ENCODE results near the gene DHX30. TPM values are rescaled to one million over a fixed set of nuclear protein-coding genes. Genes with fewer than 3 reads are reported as not detected.

Gene DHX30
- total and polyA plus RNA-seq, 9 of the 15 experiments (the other 6 are each of a cell fraction or from before 2014, with no cell fraction given), result 12.3 to 158 (median 79.0) TPM

- TF ChIP-seq FOXK1 (CRISPR knock-in tag; IDR thresholded peaks at IDR 0.05; ENCODE audit: borderline replicate concordance) (no peak), TARDBP (IDR thresholded peaks at IDR 0.05) (no peak; the same call in 1 of the 2 replicates), REST (IDR thresholded peaks at IDR 0.05; ENCODE audit: borderline replicate concordance) (no peak), REST (CRISPR knock-in tag; IDR thresholded peaks at IDR 0.05; ENCODE audit: low read depth) (0 out of 2 replicates have a peak, but pooled peaks have one; percentile 37), ZNF778 (CRISPR knock-in tag; IDR thresholded peaks at IDR 0.05) (no peak), POLR2A (conservative IDR thresholded peaks at IDR 0.05) (peak; percentile 98), ZNF280B (CRISPR knock-in tag; IDR thresholded peaks at IDR 0.05) (no peak), TOE1 (IDR thresholded peaks at IDR 0.05; ENCODE audit: borderline replicate concordance) (peak; percentile 78; the same call in 1 of the 2 replicates), TOE1 (CRISPR knock-in tag; IDR thresholded peaks at IDR 0.05; ENCODE audit: borderline replicate concordance, low read depth) (0 out of 2 replicates have a peak, but pooled peaks have one; percentile 67), E2F6 (IDR thresholded peaks at IDR 0.05; ENCODE audit: borderline replicate concordance in 1 of 2, extremely low read depth in 1 of 2, insufficient read depth in 1 of 2, insufficient read length in 1 of 2, low read depth in 1 of 2, low read length in 1 of 2, poor library complexity in 1 of 2, severe bottlenecking in 1 of 2) (peak; percentile 74 to 76), ASH1L (IDR thresholded peaks at IDR 0.05; ENCODE audit: borderline replicate concordance, low read depth, partially characterized antibody) (no peak), FOXA1 (IDR thresholded peaks at IDR 0.05; ENCODE audit: borderline replicate concordance) (no peak), SMAD3 (CRISPR knock-in tag; conservative IDR thresholded peaks at IDR 0.05) (no peak), ZC3H4 (CRISPR knock-in tag; IDR thresholded peaks at IDR 0.05; ENCODE audit: borderline replicate concordance) (peak; percentile 92; the same call in 1 of the 2 replicates), YY1 (IDR thresholded peaks at IDR 0.05; ENCODE audit: borderline replicate concordance in 1 of 3, control insufficient read depth in 1 of 3, extremely low read depth in 1 of 3, insufficient read depth in 3 of 3, insufficient read length in 1 of 3, insufficient replicate concordance in 2 of 3, low read depth in 1 of 3, low read length in 2 of 3) (peak; percentile 55 to 87 (median 84)), ZNF232 (CRISPR knock-in tag; IDR thresholded peaks at IDR 0.05) (no peak)
These were observed 21.1 kb upstream of the DHX30 start, which contains the start of gene SMARCC1 (continued) for GRCh38 chr3:47781685-47782445.
